Chondrocyte (in vitro differentiated cells): ENCODE results near the gene ZNF41. TPM values are rescaled to one million over a fixed set of nuclear protein-coding genes. Genes with fewer than 3 reads are reported as not detected.

Experiments used
- DNase-seq: peaks from one replicate; pipeline ENCODE4 v3.0.0; 2021; ENCODE audit warnings: mixed read lengths, low spot score
- H3K27ac Mint-ChIP-seq: one replicate; pipeline ENCODE4 v1.8.0; 2021; ENCODE audit warnings: mild to moderate bottlenecking, moderate library complexity, mixed read lengths; ENCODE audit not compliant: unreplicated experiment
- H3K27me3 Mint-ChIP-seq: 2 replicates; pipeline ENCODE4 v1.8.0; 2021; ENCODE audit warnings: low read depth, mixed read lengths
- H3K36me3 Mint-ChIP-seq: 2 replicates; pipeline ENCODE4 v1.8.0; 2021; ENCODE audit warnings: low read depth, mixed read lengths
- H3K4me1 Mint-ChIP-seq: 2 replicates; pipeline ENCODE4 v1.8.0; 2021; ENCODE audit warnings: low read depth, mild to moderate bottlenecking, mixed read lengths
- H3K4me3 Mint-ChIP-seq: one replicate; pipeline ENCODE4 v1.8.0; 2021; ENCODE audit warnings: mild to moderate bottlenecking, moderate library complexity, mixed read lengths; ENCODE audit not compliant: unreplicated experiment
- H3K9me3 Mint-ChIP-seq: 2 replicates; pipeline ENCODE4 v1.8.0; 2021; ENCODE audit warnings: low read depth, mixed read lengths
- CTCF ChIP-seq: fragments of 200-600 bp; sonication (generic); IDR thresholded peaks from 2 replicates; pipeline ENCODE4 v1.5.0; 2021; ENCODE audit warnings: antibody characterized with exemption, mild to moderate bottlenecking, moderate library complexity
- total RNA-seq: library from RNA; stranded (reverse); gene quantifications from 3 replicates; pipeline ENCODE4 v1.2.1, GENCODE V29; 2021

ZNF41 gene
- total RNA-seq, 1 donor from 2014 or later, result 4.9 TPM

- Mint-ChIP-seq H3K27ac (peak overlapping the region; percentile 63), H3K9me3 (no peaks in the 10 kb centered on the region), H3K36me3 (no peaks in the 10 kb centered on the region), H3K4me3 (peak overlapping the region; percentile 37), H3K4me1 (peaks cover 27% of the 10 kb centered on the region), H3K27me3 (no peaks in the 10 kb centered on the region)
- DNase-seq, result no peak
- TF ChIP-seq CTCF, result no peak
Measured at GRCh38 chrX:47484885-47485284, 1.9 kb upstream of the ZNF41 start.

GRCh38 chrX:47483306-47484268 is 565 bp upstream of the ZNF41 start:
- no peaks in the 10 kb centered on the region for H3K9me3 Mint-ChIP-seq
- peak overlapping the region; percentile 96 for H3K27ac Mint-ChIP-seq
- H3K36me3 Mint-ChIP-seq, result no peaks in the 10 kb centered on the region
- H3K4me1 Mint-ChIP-seq, result peaks cover 33% of the 10 kb centered on the region
- no peak for DNase-seq
- TF ChIP-seq CTCF, result no peak
- H3K27me3 Mint-ChIP-seq, result no peaks in the 10 kb centered on the region
- H3K4me3 Mint-ChIP-seq, result peak overlapping the region; percentile 72

GRCh38 chrX:47482065-47482511 is 934 bp downstream of the ZNF41 start:
- no peak for DNase-seq
- H3K4me1 Mint-ChIP-seq, result peaks cover 33% of the 10 kb centered on the region

GRCh38 chrX:47481160-47481559 is 1.9 kb downstream of the ZNF41 start:
- no peak overlapping the region for H3K4me3 Mint-ChIP-seq
- H3K9me3 Mint-ChIP-seq, result peaks cover 4% of the 10 kb centered on the region
- no peaks in the 10 kb centered on the region for H3K36me3 Mint-ChIP-seq
- H3K27me3 Mint-ChIP-seq, result no peaks in the 10 kb centered on the region
- TF ChIP-seq CTCF, result no peak
- H3K27ac Mint-ChIP-seq, result no peak overlapping the region
- H3K4me1 Mint-ChIP-seq, result peaks cover 33% of the 10 kb centered on the region
- no peak for DNase-seq

More at GRCh38 chrX:47482065-47482511, 934 bp downstream of the ZNF41 start:
- Mint-ChIP-seq H3K9me3 (peaks cover 4% of the 10 kb centered on the region), H3K4me3 (peak overlapping the region; percentile 72), H3K27me3 (no peaks in the 10 kb centered on the region), H3K36me3 (no peaks in the 10 kb centered on the region), H3K27ac (peak overlapping the region; percentile 96)
- TF ChIP-seq CTCF, result no peak

GRCh38 chrX:47480576-47480975 is 2.4 kb downstream of the ZNF41 start:
- Mint-ChIP-seq H3K36me3 (no peaks in the 10 kb centered on the region), H3K27me3 (no peaks in the 10 kb centered on the region), H3K27ac (no peak overlapping the region), H3K9me3 (peaks cover 7% of the 10 kb centered on the region), H3K4me3 (no peak overlapping the region), H3K4me1 (peaks cover 36% of the 10 kb centered on the region)
- TF ChIP-seq CTCF, result peak; percentile 35
- DNase-seq, result no peak
